GM10266 (cell line): ENCODE results near the gene CCT3.

Experiments used
- DNase-seq: peaks from one replicate; pipeline ENCODE4 v3.0.0; 2012; ENCODE audit errors: extremely low spot score
- CTCF ChIP-seq: IDR thresholded peaks from 2 replicates; pipeline ENCODE4 v1.5.1; 2012; ENCODE audit warnings: mild to moderate bottlenecking, low read depth; ENCODE audit not compliant: control insufficient read depth, insufficient read depth; ENCODE audit errors: missing control alignments

Gene CCT3

GRCh38 chr1:156319664-156320063 lies 18.4 kb downstream of the CCT3 start:
- no peak for DNase-seq

GRCh38 chr1:156316909-156317308 lies 21.2 kb downstream of the CCT3 start:
- TF ChIP-seq CTCF, result no peak
- DNase-seq, result no peak

More at GRCh38 chr1:156319664-156320063, 18.4 kb downstream of the CCT3 start:
- peak; percentile 36 for TF ChIP-seq CTCF

GRCh38 chr1:156310962-156311361 lies 27.1 kb downstream of the CCT3 start:
- TF ChIP-seq CTCF, result no peak
- DNase-seq, result no peak

- no peak for DNase-seq
- TF ChIP-seq CTCF, result no peak
These were observed 30.0 kb downstream of the CCT3 start for GRCh38 chr1:156308078-156308477.

- no peak for TF ChIP-seq CTCF
- no peak for DNase-seq
These were observed 32.9 kb downstream of the CCT3 start for GRCh38 chr1:156305215-156305614.

- TF ChIP-seq CTCF, result no peak
- DNase-seq, result no peak
These were observed 34.9 kb downstream of the CCT3 start for GRCh38 chr1:156303241-156303640.

- no peak for DNase-seq
- no peak for TF ChIP-seq CTCF
These were observed 39.2 kb downstream of the CCT3 start, which contains the start of gene VHLL for GRCh38 chr1:156298852-156299357. Gene VHLL, minus strand, starts transcription at chr1:156299307. Its CDS starts 118 bp downstream, at chr1:156299189.
